Measurements from ENCODE around the gene SUSD1.

SUSD1 gene

GRCh38 chr9:112065806-112066606 is 109.1 kb downstream of the SUSD1 start:
- peak; percentile 92 for DNase-seq (ENCODE audit: low read depth)

- no peak for DNase-seq (ENCODE audit: low read depth)
Measured at GRCh38 chr9:112064871-112065270, 110.2 kb downstream of the SUSD1 start.

GRCh38 chr9:112063586-112063985 is 111.5 kb downstream of the SUSD1 start:
- DNase-seq (ENCODE audit: low read depth): no peak

GRCh38 chr9:112063151-112063550 is 111.9 kb downstream of the SUSD1 start:
- no peak for DNase-seq (ENCODE audit: low read depth)

GRCh38 chr9:112061152-112061740 is 113.9 kb downstream of the SUSD1 start:
- DNase-seq (ENCODE audit: low read depth): peak; percentile 88

- DNase-seq (ENCODE audit: low read depth): no peak
Measured at GRCh38 chr9:112059966-112060320, 115.2 kb downstream of the SUSD1 start.

- no peak for DNase-seq (ENCODE audit: low read depth)
Measured at GRCh38 chr9:112059145-112059965, 115.7 kb downstream of the SUSD1 start.

- no peak for DNase-seq (ENCODE audit: low read depth)
Measured at GRCh38 chr9:112056996-112057395, 118.1 kb downstream of the SUSD1 start.

- DNase-seq (ENCODE audit: low read depth): no peak
Measured at GRCh38 chr9:112054916-112055315, 120.2 kb downstream of the SUSD1 start.

- DNase-seq (ENCODE audit: low read depth): no peak
Measured at GRCh38 chr9:112051812-112052211, 123.3 kb downstream of the SUSD1 start.

GRCh38 chr9:112050544-112051475 is 124.3 kb downstream of the SUSD1 start:
- peak; percentile 88 for DNase-seq (ENCODE audit: low read depth)

GRCh38 chr9:112049811-112050516 is 125.1 kb downstream of the SUSD1 start:
- DNase-seq (ENCODE audit: low read depth): no peak

GRCh38 chr9:112048924-112049691 is 126.0 kb downstream of the SUSD1 start:
- DNase-seq (ENCODE audit: low read depth): no peak

GRCh38 chr9:112047538-112048066 is 127.5 kb downstream of the SUSD1 start:
- no peak for DNase-seq (ENCODE audit: low read depth)

- no peak for DNase-seq (ENCODE audit: low read depth)
Measured at GRCh38 chr9:112046181-112046580, 128.9 kb downstream of the SUSD1 start.

GRCh38 chr9:112044881-112045280 is 130.2 kb downstream of the SUSD1 start:
- no peak for DNase-seq (ENCODE audit: low read depth)

- no peak for DNase-seq (ENCODE audit: low read depth)
Measured at GRCh38 chr9:112044186-112044585, 130.9 kb downstream of the SUSD1 start.

GRCh38 chr9:112043423-112043822 is 131.7 kb downstream of the SUSD1 start:
- DNase-seq (ENCODE audit: low read depth): no peak

GRCh38 chr9:112042769-112043168 is 132.3 kb downstream of the SUSD1 start:
- DNase-seq (ENCODE audit: low read depth): no peak

GRCh38 chr9:112042244-112042638 is 132.9 kb downstream of the SUSD1 start:
- DNase-seq (ENCODE audit: low read depth): no peak

All from HS-27A (cell line).